GM18867 (cell line): ENCODE results near the gene CACNB4.
"Not testable (repeated sequence)": the region's sequence is repeated elsewhere in the genome, so short reads cannot be mapped to it uniquely, and the experiment has no call there.

Source experiments
- ATAC-seq: cut with Tn5 transposase; IDR thresholded peaks from one replicate; pipeline ENCODE4 v1.9.1; 2021; ENCODE audit warnings: mild to moderate bottlenecking, moderate library complexity; ENCODE audit not compliant: unreplicated experiment

Gene CACNB4

GRCh38 chr2:152098496-152099366 lies at the start of gene CACNB4:
TSS of gene CACNB4 (minus strand) at chr2:152099044.
- no peak for ATAC-seq

- ATAC-seq = peak; percentile 58
Measured at GRCh38 chr2:152134488-152135280, 35.8 kb upstream of the CACNB4 start.

- ATAC-seq = no peak
Measured at GRCh38 chr2:152132306-152132705, 33.5 kb upstream of the CACNB4 start.

GRCh38 chr2:152127628-152128027 lies 28.8 kb upstream of the CACNB4 start:
- ATAC-seq = no peak

GRCh38 chr2:152126664-152127063 lies 27.8 kb upstream of the CACNB4 start:
- no peak for ATAC-seq

- ATAC-seq = no peak
Measured at GRCh38 chr2:152122161-152122560, 23.3 kb upstream of the CACNB4 start.

GRCh38 chr2:152120430-152120829 lies 21.6 kb upstream of the CACNB4 start:
- no peak for ATAC-seq

- no peak for ATAC-seq
Measured at GRCh38 chr2:152115952-152116351, 17.1 kb upstream of the CACNB4 start.

GRCh38 chr2:152114366-152114765 lies 15.5 kb upstream of the CACNB4 start:
- ATAC-seq = no peak

- ATAC-seq = not testable (repeated sequence)
Measured at GRCh38 chr2:152107140-152107539, 8.3 kb upstream of the CACNB4 start.

GRCh38 chr2:152106464-152106863 lies 7.6 kb upstream of the CACNB4 start:
- ATAC-seq = no peak

GRCh38 chr2:152103271-152103670 lies 4.4 kb upstream of the CACNB4 start:
- ATAC-seq = no peak

GRCh38 chr2:152100961-152101360 lies 2.1 kb upstream of the CACNB4 start:
- no peak for ATAC-seq

GRCh38 chr2:152099367-152100050 lies 665 bp upstream of the CACNB4 start:
- no peak for ATAC-seq

GRCh38 chr2:152097801-152098495 lies 896 bp downstream of the CACNB4 start:
- no peak for ATAC-seq

- ATAC-seq = no peak
Measured at GRCh38 chr2:152097290-152097800, 1.5 kb downstream of the CACNB4 start.

GRCh38 chr2:152095146-152095545 lies 3.7 kb downstream of the CACNB4 start:
- ATAC-seq = no peak

- ATAC-seq = no peak
Measured at GRCh38 chr2:152094014-152094413, 4.8 kb downstream of the CACNB4 start.

- no peak for ATAC-seq
Measured at GRCh38 chr2:152093464-152093863, 5.4 kb downstream of the CACNB4 start.

GRCh38 chr2:152092095-152092494 lies 6.7 kb downstream of the CACNB4 start:
- ATAC-seq = no peak

GRCh38 chr2:152090726-152091125 lies 8.1 kb downstream of the CACNB4 start:
- not testable (repeated sequence) for ATAC-seq
